GM10266 (cell line): Measurements from ENCODE around the gene HEPACAM2.

Source experiments
- DNase-seq: peaks from one replicate; pipeline ENCODE4 v3.0.0; 2012; ENCODE audit errors: extremely low spot score
- TF ChIP-seq, protein P1 (sequence below): IDR thresholded peaks from 2 replicates; pipeline ENCODE4 v1.5.1; 2012; ENCODE audit warnings: mild to moderate bottlenecking, low read depth; ENCODE audit not compliant: control insufficient read depth, insufficient read depth; ENCODE audit errors: missing control alignments

The HEPACAM2 gene

DNA sequence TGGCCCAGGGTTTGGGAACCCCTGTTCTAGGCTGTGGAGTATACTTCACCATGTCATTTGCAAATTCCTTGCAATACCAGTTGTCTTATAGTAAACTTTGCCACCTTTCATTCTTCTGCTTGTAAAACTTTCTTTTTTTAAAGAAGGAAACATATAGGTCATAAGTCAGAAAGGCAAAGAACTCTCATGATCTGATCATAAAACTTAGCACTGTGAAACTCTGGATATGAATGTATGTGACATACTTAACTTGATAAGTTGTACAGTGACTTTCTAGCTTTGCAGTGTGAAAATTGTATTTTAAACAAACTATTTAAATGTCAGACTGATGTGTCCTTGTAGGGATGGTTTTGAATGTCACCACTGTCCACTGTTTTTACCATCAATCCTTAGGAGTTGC lies 47.1 kb downstream of the HEPACAM2 start:
- TF ChIP-seq, protein P1, sequence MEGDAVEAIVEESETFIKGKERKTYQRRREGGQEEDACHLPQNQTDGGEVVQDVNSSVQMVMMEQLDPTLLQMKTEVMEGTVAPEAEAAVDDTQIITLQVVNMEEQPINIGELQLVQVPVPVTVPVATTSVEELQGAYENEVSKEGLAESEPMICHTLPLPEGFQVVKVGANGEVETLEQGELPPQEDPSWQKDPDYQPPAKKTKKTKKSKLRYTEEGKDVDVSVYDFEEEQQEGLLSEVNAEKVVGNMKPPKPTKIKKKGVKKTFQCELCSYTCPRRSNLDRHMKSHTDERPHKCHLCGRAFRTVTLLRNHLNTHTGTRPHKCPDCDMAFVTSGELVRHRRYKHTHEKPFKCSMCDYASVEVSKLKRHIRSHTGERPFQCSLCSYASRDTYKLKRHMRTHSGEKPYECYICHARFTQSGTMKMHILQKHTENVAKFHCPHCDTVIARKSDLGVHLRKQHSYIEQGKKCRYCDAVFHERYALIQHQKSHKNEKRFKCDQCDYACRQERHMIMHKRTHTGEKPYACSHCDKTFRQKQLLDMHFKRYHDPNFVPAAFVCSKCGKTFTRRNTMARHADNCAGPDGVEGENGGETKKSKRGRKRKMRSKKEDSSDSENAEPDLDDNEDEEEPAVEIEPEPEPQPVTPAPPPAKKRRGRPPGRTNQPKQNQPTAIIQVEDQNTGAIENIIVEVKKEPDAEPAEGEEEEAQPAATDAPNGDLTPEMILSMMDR: no peak
- DNase-seq: no peak

DNA sequence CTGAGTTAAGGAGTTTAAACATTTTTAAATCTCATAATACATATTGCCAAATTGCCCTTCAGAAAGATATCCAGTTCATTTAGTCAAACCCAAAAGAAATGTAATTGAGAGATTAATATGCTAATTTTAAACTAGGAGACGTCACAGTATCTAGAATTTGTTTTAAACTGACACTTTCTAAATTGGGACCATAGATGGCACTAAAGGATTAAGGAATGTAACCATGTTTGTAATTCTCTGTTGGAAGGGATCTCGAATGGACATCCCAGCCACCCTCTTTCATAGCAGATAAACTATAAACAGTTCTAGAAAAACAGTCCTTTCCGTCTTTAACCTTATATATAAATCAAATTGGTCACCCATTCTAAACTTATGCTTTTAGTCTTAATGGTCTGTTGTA lies 48.1 kb downstream of the HEPACAM2 start:
- no peak for DNase-seq
- TF ChIP-seq, protein P1: no peak

DNA sequence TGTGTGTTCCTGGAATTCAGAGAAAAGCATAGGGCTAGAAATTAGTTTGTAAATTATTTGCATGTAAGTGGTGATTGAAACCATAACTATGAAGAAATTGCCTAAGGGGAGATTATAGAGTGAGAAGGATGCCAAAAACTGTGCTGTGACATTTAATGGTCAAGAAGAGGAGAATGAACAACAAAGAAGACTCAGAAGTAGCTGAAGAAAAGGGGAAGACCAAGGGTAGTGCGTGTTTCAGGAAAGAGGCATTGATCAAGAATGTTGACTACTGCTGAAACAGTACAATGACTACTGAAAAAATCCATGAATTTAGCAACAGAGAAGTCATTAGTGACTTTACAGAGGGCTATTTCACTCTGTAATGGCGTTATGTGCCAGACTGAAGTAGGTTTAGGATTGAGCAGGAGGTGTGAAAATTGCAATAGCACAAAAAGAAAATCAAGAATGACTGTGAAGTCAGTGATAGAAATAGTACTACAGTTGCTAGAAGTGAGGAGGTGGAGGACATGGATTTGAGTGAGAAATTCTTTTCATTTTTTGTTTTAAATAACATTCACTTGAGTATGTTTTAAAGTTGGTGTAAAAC lies 49.2 kb downstream of the HEPACAM2 start:
- DNase-seq: no peak
- TF ChIP-seq, protein P1: no peak

DNA sequence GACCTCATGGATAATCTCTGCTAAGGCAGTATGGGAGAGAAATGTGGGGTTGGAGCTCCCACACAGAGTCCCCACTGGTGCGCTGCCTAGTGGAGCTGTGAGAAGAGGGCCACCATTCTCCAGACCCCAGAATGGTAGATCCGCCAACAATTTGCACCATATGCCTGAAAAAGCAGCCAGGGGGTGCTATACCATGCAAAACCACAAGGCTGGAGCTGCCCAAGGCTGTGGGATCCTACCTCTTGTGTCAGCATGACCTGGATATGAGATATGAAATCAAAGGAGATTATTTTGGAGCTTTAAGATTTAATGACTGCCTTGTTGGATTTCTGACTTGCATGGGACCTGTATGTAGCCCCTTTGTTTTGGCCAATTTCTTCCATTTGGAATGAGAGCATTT lies 51.0 kb downstream of the HEPACAM2 start:
- no peak for DNase-seq
- TF ChIP-seq, protein P1: no peak

DNA sequence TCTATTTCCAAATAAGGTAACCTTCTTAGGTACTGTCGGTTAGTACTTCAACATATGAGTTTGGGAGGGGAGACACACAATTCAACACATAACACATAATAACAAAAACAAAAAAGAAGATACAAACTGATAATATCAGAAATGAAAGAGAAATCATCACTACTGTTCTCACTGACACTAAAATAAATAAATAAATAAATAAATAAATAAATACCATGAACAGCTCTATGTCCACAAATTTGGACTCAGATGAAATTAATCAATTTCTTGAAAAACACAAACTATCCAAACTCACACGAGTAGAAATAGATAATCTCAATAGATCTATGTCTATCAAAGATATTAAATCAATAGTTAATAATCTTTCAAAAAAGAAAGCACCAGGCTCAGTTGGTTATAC lies 53.6 kb downstream of the HEPACAM2 start:
- DNase-seq: no peak
- TF ChIP-seq, protein P1: no peak

DNA sequence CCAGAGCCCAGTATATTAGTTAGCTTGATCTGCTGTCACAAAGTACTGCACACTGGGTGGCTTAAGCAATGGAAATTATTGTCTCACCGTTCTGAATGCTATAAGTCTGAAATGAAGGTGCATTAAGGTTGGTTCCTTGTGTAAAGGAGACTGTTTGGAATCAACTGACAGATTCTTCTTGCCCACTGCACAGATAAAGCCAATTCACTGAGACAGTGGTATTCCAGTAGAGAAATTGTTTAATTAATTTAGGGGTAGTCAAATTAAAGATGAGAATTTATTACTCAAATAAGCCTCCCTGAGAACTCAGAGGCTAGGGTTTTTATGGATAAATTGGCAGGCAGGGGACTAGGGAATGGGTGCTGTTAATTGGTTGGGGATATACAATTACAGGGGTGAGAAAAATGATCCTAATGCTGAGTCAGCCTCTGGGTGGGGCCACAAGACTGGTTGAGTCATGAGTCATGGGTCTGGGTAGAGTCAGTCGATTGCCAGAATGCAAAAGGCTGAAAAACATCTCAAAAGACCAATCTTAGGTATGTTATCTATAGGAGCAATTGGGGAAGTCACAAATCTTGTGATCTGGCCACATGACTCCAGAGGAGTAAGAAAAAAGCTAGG lies 54.6 kb downstream of the HEPACAM2 start:
- DNase-seq: no peak

DNA sequence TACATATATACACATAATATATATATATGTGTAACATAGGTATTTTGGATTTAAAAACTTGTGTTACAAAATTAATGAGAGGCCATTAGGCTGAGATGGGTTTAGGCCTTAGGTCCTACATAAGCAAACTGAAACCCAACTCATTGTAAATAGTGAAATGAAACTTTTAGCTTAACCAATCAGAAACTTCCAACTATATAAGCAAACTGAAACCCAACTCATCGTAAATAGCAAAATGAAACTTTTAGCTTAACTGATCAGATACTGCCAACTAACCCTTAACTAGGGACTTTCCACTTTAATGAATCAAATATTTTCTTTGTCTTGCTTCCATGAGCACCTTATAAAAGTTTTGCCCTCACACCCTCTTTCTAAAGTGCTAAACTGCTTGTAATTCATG lies 60.8 kb downstream of the HEPACAM2 start:
- DNase-seq: peak; percentile 10
- TF ChIP-seq, protein P1: no peak

More for the DNA sequence above, 54.6 kb downstream of the HEPACAM2 start:
- TF ChIP-seq, protein P1: no peak
